HepG2 (cell line): ENCODE data around the gene STARD13. TPM values are rescaled to one million over a fixed set of nuclear protein-coding genes. Genes with fewer than 3 reads are reported as not detected.

ENCODE experiments used
- CREB1 ChIP-seq, 2 experiments: fragments of 450-650 bp in 1 of 2; IDR thresholded peaks; 2 replicates each; pipeline ENCODE4 v1.6.1; 2016 to 2017; ENCODE audit warnings: control low read depth in 1 of 2, mild to moderate bottlenecking in 1 of 2, missing compliant biosample characterization in 1 of 2, missing genetic modification characterization in 1 of 2
- HMG20B ChIP-seq: conservative IDR thresholded peaks from 2 replicates; pipeline ENCODE4 v1.6.1; 2016; ENCODE audit warnings: missing genetic modification reagents, missing compliant biosample characterization
- MATR3 ChIP-seq: sonication (generic); formaldehyde crosslinking; IDR thresholded peaks from 2 replicates; pipeline ENCODE4 v1.4.0; 2020; ENCODE audit warnings: missing genetic modification reagents
- MXI1 ChIP-seq: IDR thresholded peaks from 3 replicates; pipeline ENCODE4 v1.6.1; 2012; ENCODE audit warnings: low read depth, low read length, inconsistent platforms, borderline replicate concordance
- RELA ChIP-seq: sonication (generic); formaldehyde crosslinking; IDR thresholded peaks from 2 replicates; pipeline ENCODE4 v1.4.0; 2020; ENCODE audit warnings: missing genetic modification reagents
- SCMH1 ChIP-seq: sonication (generic); formaldehyde crosslinking; IDR thresholded peaks from 2 replicates; pipeline ENCODE4 v1.9.0; 2021; ENCODE audit warnings: missing genetic modification reagents, mild to moderate bottlenecking, borderline replicate concordance
- ZBTB20 ChIP-seq: sonication (generic); formaldehyde crosslinking; IDR thresholded peaks from 2 replicates; pipeline ENCODE4 v1.8.1; 2023; ENCODE audit warnings: missing genetic modification reagents, low read depth, mild to moderate bottlenecking, borderline replicate concordance
- ZFY ChIP-seq: sonication (generic); formaldehyde crosslinking; IDR thresholded peaks from 2 replicates; pipeline ENCODE4 v1.4.0; 2020; ENCODE audit warnings: missing genetic modification reagents
- ZNF317 ChIP-seq: sonication (generic); formaldehyde crosslinking; IDR thresholded peaks from 2 replicates; pipeline ENCODE4 v1.5.0; 2020; ENCODE audit warnings: mild to moderate bottlenecking, missing genetic modification reagents
- ZNF713 ChIP-seq: sonication (generic); formaldehyde crosslinking; IDR thresholded peaks from 2 replicates; pipeline ENCODE4 v1.4.0; 2020; ENCODE audit warnings: mild to moderate bottlenecking, missing genetic modification reagents
- ZNF773 ChIP-seq: sonication (generic); formaldehyde crosslinking; IDR thresholded peaks from 2 replicates; pipeline ENCODE4 v1.4.0; 2020; ENCODE audit warnings: missing genetic modification reagents, borderline replicate concordance
- polyA plus RNA-seq, 8 experiments: library from polyadenylated mRNA; depleted of rRNA in 3 of 8; stranded (reverse) in 7 of 8; unstranded in 1 of 8; fragments of >200 nt; fragmentation: Illumina TruSeq in 4 of 8; extraction: Trizol in 4 of 8; gene quantifications; 2 replicates each; pipeline versions ENCODE4 v1.2.1 to v1.2.3, GENCODE V29; 2011 to 2016; ENCODE audit warnings: low read depth in 4 of 8, missing spikeins in 1 of 8, mixed read lengths in 1 of 8; ENCODE audit not compliant: insufficient read depth in 1 of 8
- total RNA-seq, 5 experiments: library from RNA; depleted of rRNA; stranded (reverse); fragments of >200 nt; fragmentation: Illumina TruSeq; extraction: Trizol; gene quantifications; 2 replicates each; pipeline ENCODE4 v1.2.3, GENCODE V29; 2016; ENCODE audit warnings: low read depth in 1 of 5
- TF ChIP-seq, protein P1 (sequence below): sonication (generic); formaldehyde crosslinking; IDR thresholded peaks from one replicate; pipeline ENCODE4 v1.5.1; 2020; ENCODE audit warnings: mild to moderate bottlenecking, missing genetic modification reagents; ENCODE audit errors: not compliant biosample characterization
- TF ChIP-seq, protein P2 (sequence below): sonication (generic); formaldehyde crosslinking; IDR thresholded peaks from 2 replicates; pipeline ENCODE4 v1.9.0; 2021; ENCODE audit warnings: missing genetic modification reagents, borderline replicate concordance
- TF ChIP-seq, protein P3 (sequence below): sonication (generic); formaldehyde crosslinking; conservative IDR thresholded peaks from 2 replicates; pipeline ENCODE4 v1.8.0; 2022; ENCODE audit warnings: missing genetic modification reagents

STARD13 gene
- total and polyA plus RNA-seq, 2 of the 13 experiments (the other 11 are each of a cell fraction or from before 2014, with no cell fraction given), result 12.8 to 14.3 TPM

DNA sequence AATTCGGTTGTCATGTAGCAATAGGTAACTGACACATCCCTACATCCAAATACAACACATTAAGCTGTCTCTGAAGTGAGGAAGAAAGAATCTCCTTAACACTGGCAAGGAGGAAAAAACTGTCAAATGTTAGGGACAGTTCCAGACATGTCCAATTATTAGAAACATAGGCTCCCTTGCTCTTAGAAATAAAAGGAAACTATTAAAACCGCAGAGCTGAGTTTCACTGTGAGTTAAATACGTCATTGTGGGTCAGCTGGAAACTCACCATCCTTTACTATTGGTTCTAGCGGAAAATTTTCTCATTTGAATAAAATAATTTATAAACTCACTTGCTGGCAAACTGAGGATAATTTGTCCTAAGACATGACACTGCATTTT, 40.7 kb downstream of the STARD13 start (continued):
- TF ChIP-seq, protein P1, sequence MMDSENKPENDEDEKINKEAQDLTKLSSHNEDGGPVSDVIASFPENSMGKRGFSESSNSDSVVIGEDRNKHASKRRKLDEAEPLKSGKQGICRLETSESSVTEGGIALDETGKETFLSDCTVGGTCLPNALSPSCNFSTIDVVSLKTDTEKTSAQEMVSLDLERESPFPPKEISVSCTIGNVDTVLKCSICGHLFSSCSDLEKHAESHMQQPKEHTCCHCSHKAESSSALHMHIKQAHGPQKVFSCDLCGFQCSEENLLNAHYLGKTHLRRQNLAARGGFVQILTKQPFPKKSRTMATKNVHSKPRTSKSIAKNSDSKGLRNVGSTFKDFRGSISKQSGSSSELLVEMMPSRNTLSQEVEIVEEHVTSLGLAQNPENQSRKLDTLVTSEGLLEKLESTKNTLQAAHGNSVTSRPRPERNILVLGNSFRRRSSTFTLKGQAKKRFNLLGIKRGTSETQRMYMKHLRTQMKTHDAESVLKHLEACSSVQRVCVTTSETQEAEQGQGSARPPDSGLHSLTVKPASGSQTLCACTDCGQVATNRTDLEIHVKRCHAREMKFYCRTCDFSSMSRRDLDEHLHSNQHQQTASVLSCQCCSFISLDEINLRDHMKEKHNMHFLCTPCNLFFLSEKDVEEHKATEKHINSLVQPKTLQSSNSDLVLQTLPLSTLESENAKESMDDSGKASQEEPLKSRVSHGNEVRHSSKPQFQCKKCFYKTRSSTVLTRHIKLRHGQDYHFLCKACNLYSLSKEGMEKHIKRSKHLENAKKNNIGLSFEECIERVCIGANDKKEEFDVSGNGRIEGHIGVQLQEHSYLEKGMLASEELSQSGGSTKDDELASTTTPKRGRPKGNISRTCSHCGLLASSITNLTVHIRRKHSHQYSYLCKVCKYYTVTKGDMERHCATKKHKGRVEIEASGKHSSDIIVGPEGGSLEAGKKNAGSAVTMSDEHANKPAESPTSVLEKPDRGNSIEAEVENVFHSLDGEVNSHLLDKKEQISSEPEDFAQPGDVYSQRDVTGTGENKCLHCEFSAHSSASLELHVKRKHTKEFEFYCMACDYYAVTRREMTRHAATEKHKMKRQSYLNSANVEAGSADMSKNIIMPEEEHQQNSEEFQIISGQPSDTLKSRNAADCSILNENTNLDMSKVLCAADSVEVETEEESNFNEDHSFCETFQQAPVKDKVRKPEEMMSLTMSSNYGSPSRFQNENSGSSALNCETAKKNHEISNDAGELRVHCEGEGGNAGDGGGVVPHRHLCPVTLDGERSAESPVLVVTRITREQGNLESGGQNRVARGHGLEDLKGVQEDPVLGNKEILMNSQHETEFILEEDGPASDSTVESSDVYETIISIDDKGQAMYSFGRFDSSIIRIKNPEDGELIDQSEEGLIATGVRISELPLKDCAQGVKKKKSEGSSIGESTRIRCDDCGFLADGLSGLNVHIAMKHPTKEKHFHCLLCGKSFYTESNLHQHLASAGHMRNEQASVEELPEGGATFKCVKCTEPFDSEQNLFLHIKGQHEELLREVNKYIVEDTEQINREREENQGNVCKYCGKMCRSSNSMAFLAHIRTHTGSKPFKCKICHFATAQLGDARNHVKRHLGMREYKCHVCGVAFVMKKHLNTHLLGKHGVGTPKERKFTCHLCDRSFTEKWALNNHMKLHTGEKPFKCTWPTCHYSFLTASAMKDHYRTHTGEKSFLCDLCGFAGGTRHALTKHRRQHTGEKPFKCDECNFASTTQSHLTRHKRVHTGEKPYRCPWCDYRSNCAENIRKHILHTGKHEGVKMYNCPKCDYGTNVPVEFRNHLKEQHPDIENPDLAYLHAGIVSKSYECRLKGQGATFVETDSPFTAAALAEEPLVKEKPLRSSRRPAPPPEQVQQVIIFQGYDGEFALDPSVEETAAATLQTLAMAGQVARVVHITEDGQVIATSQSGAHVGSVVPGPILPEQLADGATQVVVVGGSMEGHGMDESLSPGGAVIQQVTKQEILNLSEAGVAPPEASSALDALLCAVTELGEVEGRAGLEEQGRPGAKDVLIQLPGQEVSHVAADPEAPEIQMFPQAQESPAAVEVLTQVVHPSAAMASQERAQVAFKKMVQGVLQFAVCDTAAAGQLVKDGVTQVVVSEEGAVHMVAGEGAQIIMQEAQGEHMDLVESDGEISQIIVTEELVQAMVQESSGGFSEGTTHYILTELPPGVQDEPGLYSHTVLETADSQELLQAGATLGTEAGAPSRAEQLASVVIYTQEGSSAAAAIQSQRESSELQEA (CRISPR knock-in tag), result no peak
- TF ChIP-seq MXI1 (no peak), ZNF773 (no peak), MATR3 (CRISPR knock-in tag) (no peak), ZNF317 (CRISPR knock-in tag) (no peak), ZBTB20 (CRISPR knock-in tag) (no peak), HMG20B (no peak), SCMH1 (CRISPR knock-in tag) (no peak), CREB1 (IDR thresholded peaks at IDR 0.05) (no peak), CREB1 (CRISPR knock-in tag; IDR thresholded peaks at IDR 0.05) (no peak), RELA (CRISPR knock-in tag) (no peak), ZFY (CRISPR knock-in tag) (no peak), ZNF713 (CRISPR knock-in tag) (no peak)
- TF ChIP-seq, protein P2, sequence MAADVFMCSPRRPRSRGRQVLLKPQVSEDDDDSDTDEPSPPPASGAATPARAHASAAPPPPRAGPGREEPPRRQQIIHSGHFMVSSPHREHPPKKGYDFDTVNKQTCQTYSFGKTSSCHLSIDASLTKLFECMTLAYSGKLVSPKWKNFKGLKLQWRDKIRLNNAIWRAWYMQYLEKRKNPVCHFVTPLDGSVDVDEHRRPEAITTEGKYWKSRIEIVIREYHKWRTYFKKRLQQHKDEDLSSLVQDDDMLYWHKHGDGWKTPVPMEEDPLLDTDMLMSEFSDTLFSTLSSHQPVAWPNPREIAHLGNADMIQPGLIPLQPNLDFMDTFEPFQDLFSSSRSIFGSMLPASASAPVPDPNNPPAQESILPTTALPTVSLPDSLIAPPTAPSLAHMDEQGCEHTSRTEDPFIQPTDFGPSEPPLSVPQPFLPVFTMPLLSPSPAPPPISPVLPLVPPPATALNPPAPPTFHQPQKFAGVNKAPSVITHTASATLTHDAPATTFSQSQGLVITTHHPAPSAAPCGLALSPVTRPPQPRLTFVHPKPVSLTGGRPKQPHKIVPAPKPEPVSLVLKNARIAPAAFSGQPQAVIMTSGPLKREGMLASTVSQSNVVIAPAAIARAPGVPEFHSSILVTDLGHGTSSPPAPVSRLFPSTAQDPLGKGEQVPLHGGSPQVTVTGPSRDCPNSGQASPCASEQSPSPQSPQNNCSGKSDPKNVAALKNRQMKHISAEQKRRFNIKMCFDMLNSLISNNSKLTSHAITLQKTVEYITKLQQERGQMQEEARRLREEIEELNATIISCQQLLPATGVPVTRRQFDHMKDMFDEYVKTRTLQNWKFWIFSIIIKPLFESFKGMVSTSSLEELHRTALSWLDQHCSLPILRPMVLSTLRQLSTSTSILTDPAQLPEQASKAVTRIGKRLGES, result no peak
- TF ChIP-seq, protein P3, sequence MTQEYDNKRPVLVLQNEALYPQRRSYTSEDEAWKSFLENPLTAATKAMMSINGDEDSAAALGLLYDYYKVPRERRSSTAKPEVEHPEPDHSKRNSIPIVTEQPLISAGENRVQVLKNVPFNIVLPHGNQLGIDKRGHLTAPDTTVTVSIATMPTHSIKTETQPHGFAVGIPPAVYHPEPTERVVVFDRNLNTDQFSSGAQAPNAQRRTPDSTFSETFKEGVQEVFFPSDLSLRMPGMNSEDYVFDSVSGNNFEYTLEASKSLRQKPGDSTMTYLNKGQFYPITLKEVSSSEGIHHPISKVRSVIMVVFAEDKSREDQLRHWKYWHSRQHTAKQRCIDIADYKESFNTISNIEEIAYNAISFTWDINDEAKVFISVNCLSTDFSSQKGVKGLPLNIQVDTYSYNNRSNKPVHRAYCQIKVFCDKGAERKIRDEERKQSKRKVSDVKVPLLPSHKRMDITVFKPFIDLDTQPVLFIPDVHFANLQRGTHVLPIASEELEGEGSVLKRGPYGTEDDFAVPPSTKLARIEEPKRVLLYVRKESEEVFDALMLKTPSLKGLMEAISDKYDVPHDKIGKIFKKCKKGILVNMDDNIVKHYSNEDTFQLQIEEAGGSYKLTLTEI (CRISPR knock-in tag), result no peak
